GM12873 (cell line): ENCODE data around the gene KRT2.

Source experiments
- CTCF ChIP-seq: IDR thresholded peaks from 2 replicates; pipeline ENCODE4 v1.5.1; 2012; ENCODE audit warnings: low read depth, mild to moderate bottlenecking, moderate library complexity, low read length, control low read depth; ENCODE audit not compliant: insufficient read depth; ENCODE audit errors: missing control alignments

KRT2 gene

GRCh38 chr12:52627395-52628110 is 24.5 kb downstream of the KRT2 start:
- TF ChIP-seq CTCF, result no peak

DNA sequence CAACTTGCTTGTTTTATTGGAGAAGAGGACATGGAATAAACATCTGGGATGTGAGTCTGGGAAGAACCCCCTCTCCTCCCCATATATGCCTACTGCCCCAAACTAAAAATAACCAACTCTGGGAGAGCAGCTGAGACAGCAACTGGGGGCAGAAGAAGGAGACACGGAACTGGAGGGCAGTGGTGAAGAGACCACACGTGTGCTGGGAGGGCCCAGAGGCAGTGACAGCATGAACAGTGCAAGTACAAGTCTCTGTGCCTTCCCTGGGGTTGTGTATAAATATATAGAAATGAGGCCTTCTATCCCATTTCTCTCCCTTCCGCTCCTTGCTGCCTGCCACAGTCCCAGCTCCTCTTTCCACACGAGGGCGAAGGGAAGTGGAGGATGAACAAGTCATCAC is 29.7 kb downstream of the KRT2 start:
- no peak for TF ChIP-seq CTCF

DNA sequence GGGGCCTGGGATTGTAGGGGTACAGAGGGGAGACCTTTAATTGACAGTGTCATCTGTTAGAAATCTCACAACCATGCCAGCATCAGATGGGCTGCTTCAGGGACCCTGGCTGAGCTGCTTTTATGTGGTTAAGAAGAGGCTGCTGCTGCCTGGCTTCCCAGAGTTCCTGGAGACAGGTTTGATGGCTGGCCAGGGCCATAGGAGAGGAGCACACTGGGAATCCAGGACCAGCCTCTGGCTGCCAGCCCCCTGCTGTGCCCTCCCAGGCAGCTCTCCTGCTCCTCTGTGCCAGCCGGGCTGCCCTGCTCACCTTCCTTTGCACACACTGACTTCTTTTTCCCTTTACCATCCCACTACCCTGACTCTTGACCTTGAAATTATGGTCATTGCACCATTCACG is 33.1 kb downstream of the KRT2 start:
- TF ChIP-seq CTCF, result no peak

- TF ChIP-seq CTCF, result no peak
Observed at GRCh38 chr12:52618216-52618615, 33.8 kb downstream of the KRT2 start, which contains the start of gene KRT73. KRT73 (minus strand) TSS chr12:52618559; CDS start chr12:52618524, 35 bp downstream.

GRCh38 chr12:52617403-52617785 is 34.6 kb downstream of the KRT2 start:
- no peak for TF ChIP-seq CTCF

GRCh38 chr12:52616680-52617402 is 35.2 kb downstream of the KRT2 start:
- no peak for TF ChIP-seq CTCF

DNA sequence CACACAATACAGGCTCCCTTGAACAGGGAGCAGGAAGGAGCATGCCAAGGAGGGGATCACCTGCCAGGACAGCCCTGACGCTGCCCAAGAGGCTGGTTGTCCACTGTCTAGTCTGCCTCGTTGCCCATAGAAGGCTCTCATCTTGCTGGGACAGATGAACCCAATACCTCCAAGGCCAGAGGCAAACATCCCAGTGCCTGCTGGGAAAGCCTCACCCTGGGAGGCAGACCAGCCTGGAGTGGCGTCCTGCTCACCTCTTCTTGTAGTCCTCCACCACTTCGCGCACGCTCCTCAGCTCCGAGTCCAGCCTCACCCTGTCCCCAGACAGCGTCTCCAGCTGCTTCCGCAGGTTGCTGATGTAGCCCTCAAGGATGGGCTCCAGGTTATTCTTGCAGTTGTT is 36.1 kb downstream of the KRT2 start:
- no peak for TF ChIP-seq CTCF
